Activated T-cell treated with anti-CD3 and anti-CD28 coated beads, Interleukin-2, amount 50 U/mL, for 72 hours (primary cell): ENCODE data around the gene TRMT1. TPM values are rescaled to one million over a fixed set of nuclear protein-coding genes. Genes with fewer than 3 reads are reported as not detected.
A peak's percentile ranks its signal among the peaks of the same experiment; 100 is the strongest.
"Not testable (repeated sequence)": the region's sequence is repeated elsewhere in the genome, so short reads cannot be mapped to it uniquely, and the experiment has no call there.

ENCODE experiments used
- ATAC-seq, 2 donors: fragments of 150-1000 bp; cut with Tn5 transposase; replicated peaks in 1 of 2; 2 replicates each; pipeline ENCODE4 v1.10.0; 2021; ENCODE audit warnings: moderate library complexity in 2 of 2, mild to moderate bottlenecking in 1 of 2
- DNase-seq, 2 donors: peaks; one replicate each; pipeline ENCODE4 v3.0.0; 2021 to 2022; ENCODE audit warnings: mixed read lengths in 1 of 2
- H3K27ac Mint-ChIP-seq: one replicate; pipeline ENCODE4 v1.8.0; 2022; ENCODE audit warnings: mild to moderate bottlenecking, moderate library complexity, mixed read lengths
- H3K27me3 Mint-ChIP-seq: one replicate; pipeline ENCODE4 v1.8.0; 2022; ENCODE audit warnings: low read depth, mixed read lengths
- H3K36me3 Mint-ChIP-seq, 2 donors: one replicate each; pipeline ENCODE4 v1.8.0; 2022; ENCODE audit warnings: mixed read lengths in 2 of 2, mild to moderate bottlenecking in 1 of 2; ENCODE audit not compliant: insufficient read depth in 2 of 2
- H3K4me1 Mint-ChIP-seq: one replicate; pipeline ENCODE4 v1.8.0; 2022; ENCODE audit warnings: low read depth, mixed read lengths
- H3K4me3 Mint-ChIP-seq, 2 donors: one replicate each; pipeline ENCODE4 v1.8.0; 2022; ENCODE audit warnings: mild to moderate bottlenecking in 2 of 2, mixed read lengths in 2 of 2, moderate library complexity in 2 of 2
- H3K9me3 Mint-ChIP-seq, 2 donors: one replicate each; pipeline ENCODE4 v1.8.0; 2022; ENCODE audit warnings: mixed read lengths in 2 of 2
- total RNA-seq, 2 donors: library from RNA; stranded (reverse); gene quantifications; one replicate each; pipeline ENCODE4 v1.2.3, GENCODE V29; 2022

Gene TRMT1
- total RNA-seq, 2 donors from 2014 or later = 41.0 to 46.0 TPM

- peaks cover 13 to 19% of the 10 kb centered on the region in 2 donors for H3K36me3 Mint-ChIP-seq
- ATAC-seq = no peak
These were observed 37.8 kb upstream of the TRMT1 start for GRCh38 chr19:13154241-13154778.

GRCh38 chr19:13153569-13154240 is 37.2 kb upstream of the TRMT1 start:
- peak overlapping the region; percentile 98 for H3K27ac Mint-ChIP-seq
- H3K4me3 Mint-ChIP-seq = peak overlapping the region; percentile 89 to 99
- DNase-seq = peak; percentile 25 to 36
- H3K9me3 Mint-ChIP-seq = no peaks in the 10 kb centered on the region
- H3K4me1 Mint-ChIP-seq = peaks cover 44% of the 10 kb centered on the region
- no peak for ATAC-seq
- H3K36me3 Mint-ChIP-seq = peaks cover 13 to 19% of the 10 kb centered on the region in 2 donors
- H3K27me3 Mint-ChIP-seq = no peaks in the 10 kb centered on the region

More at GRCh38 chr19:13154241-13154778, 37.8 kb upstream of the TRMT1 start:
- Mint-ChIP-seq H3K4me3 (peak overlapping the region; percentile 89 to 99), H3K27me3 (no peaks in the 10 kb centered on the region), H3K9me3 (no peaks in the 10 kb centered on the region), H3K4me1 (peaks cover 44% of the 10 kb centered on the region), H3K27ac (peak overlapping the region; percentile 98)
- peak; percentile 80 to 85 for DNase-seq

- peak; percentile 28 to 39 for ATAC-seq
- no peaks in the 10 kb centered on the region for H3K27me3 Mint-ChIP-seq
- peak overlapping the region; percentile 89 to 99 for H3K4me3 Mint-ChIP-seq
- H3K36me3 Mint-ChIP-seq = peaks cover 13 to 19% of the 10 kb centered on the region in 2 donors
- peak; percentile 98 to 100 for DNase-seq
- H3K9me3 Mint-ChIP-seq = no peaks in the 10 kb centered on the region
- peak overlapping the region; percentile 98 for H3K27ac Mint-ChIP-seq
- H3K4me1 Mint-ChIP-seq = peaks cover 44% of the 10 kb centered on the region
These were observed 36.5 kb upstream of the TRMT1 start for GRCh38 chr19:13152974-13153568.

GRCh38 chr19:13152356-13152973 is 35.9 kb upstream of the TRMT1 start:
- peak; percentile 16 for ATAC-seq
- Mint-ChIP-seq H3K36me3 (peaks cover 13 to 19% of the 10 kb centered on the region in 2 donors), H3K27ac (peak overlapping the region; percentile 98), H3K4me1 (peaks cover 39% of the 10 kb centered on the region), H3K4me3 (peak overlapping the region; percentile 89 to 99), H3K9me3 (no peaks in the 10 kb centered on the region), H3K27me3 (no peaks in the 10 kb centered on the region)
- DNase-seq = no peak

- Mint-ChIP-seq H3K36me3 (peaks cover 13 to 19% of the 10 kb centered on the region in 2 donors), H3K27me3 (no peaks in the 10 kb centered on the region), H3K9me3 (no peaks in the 10 kb centered on the region), H3K4me3 (peak overlapping the region; percentile 89 to 99), H3K4me1 (peaks cover 32% of the 10 kb centered on the region), H3K27ac (peak overlapping the region; percentile 98)
- ATAC-seq = peak; percentile 49 to 51
- DNase-seq = peak; percentile 95 to 96
These were observed 35.2 kb upstream of the TRMT1 start for GRCh38 chr19:13151605-13152355.

GRCh38 chr19:13150931-13151604 is 34.5 kb upstream of the TRMT1 start:
- ATAC-seq = peak in 1 of 2 donors; percentile 0
- DNase-seq = peak in 1 of 2 donors; percentile 44
- H3K36me3 Mint-ChIP-seq = peaks cover 13 to 19% of the 10 kb centered on the region in 2 donors
- H3K9me3 Mint-ChIP-seq = no peaks in the 10 kb centered on the region
- peak overlapping the region; percentile 93 for H3K27ac Mint-ChIP-seq
- no peaks in the 10 kb centered on the region for H3K27me3 Mint-ChIP-seq
- H3K4me3 Mint-ChIP-seq = peak overlapping the region; percentile 89 to 99
- H3K4me1 Mint-ChIP-seq = peaks cover 25% of the 10 kb centered on the region

- Mint-ChIP-seq H3K4me3 (peak within 1 kb of the TSS; percentile 89 to 99), H3K9me3 (no peaks in the 10 kb centered on the region), H3K4me1 (peaks cover 21% of the 10 kb centered on the region), H3K27ac (peak within 1 kb of the TSS; percentile 93), H3K36me3 (peaks cover 13 to 19% of the 10 kb centered on the region in 2 donors), H3K27me3 (no peaks in the 10 kb centered on the region)
- DNase-seq (peak; percentile 94 to 96), ATAC-seq (peak; percentile 53 to 57)
These were observed 33.8 kb upstream of the TRMT1 start, which contains the start of the genes IER2 and STX10 for GRCh38 chr19:13150187-13150930. TSS of gene IER2 (plus strand) at chr19:13150411. CDS start at chr19:13153187, 2,776 bp downstream. TSS of gene STX10 (minus strand) at chr19:13150375. CDS start at chr19:13150173, 202 bp downstream.

GRCh38 chr19:13149628-13150186 is 33.2 kb upstream of the TRMT1 start:
- H3K4me1 Mint-ChIP-seq = peaks cover 21% of the 10 kb centered on the region
- H3K9me3 Mint-ChIP-seq = no peaks in the 10 kb centered on the region
- ATAC-seq = peak; percentile 4 to 9
- peak in 1 of 2 donors; percentile 53 for DNase-seq
- peak overlapping the region; percentile 89 to 99 for H3K4me3 Mint-ChIP-seq
- peaks cover 13 to 17% of the 10 kb centered on the region in 2 donors for H3K36me3 Mint-ChIP-seq
- no peaks in the 10 kb centered on the region for H3K27me3 Mint-ChIP-seq
- H3K27ac Mint-ChIP-seq = no peak overlapping the region

- H3K27me3 Mint-ChIP-seq = not testable (repeated sequence)
These were observed 32.7 kb upstream of the TRMT1 start for GRCh38 chr19:13149173-13149627.

GRCh38 chr19:13146763-13147563 is 30.4 kb upstream of the TRMT1 start:
- H3K4me1 Mint-ChIP-seq = peaks cover 21% of the 10 kb centered on the region
- H3K27ac Mint-ChIP-seq = no peak overlapping the region
- DNase-seq (no peak), ATAC-seq (no peak)
- H3K36me3 Mint-ChIP-seq = peaks cover 3 to 5% of the 10 kb centered on the region in 2 donors
- no peak overlapping the region for H3K4me3 Mint-ChIP-seq
- no peaks in the 10 kb centered on the region for H3K27me3 Mint-ChIP-seq
- no peaks in the 10 kb centered on the region for H3K9me3 Mint-ChIP-seq

More at GRCh38 chr19:13149173-13149627, 32.7 kb upstream of the TRMT1 start:
- not testable (repeated sequence) for DNase-seq, H3K9me3 Mint-ChIP-seq, ATAC-seq, H3K27ac Mint-ChIP-seq
- Mint-ChIP-seq H3K4me3 (peak overlapping the region; percentile 89 to 99), H3K4me1 (peaks cover 21% of the 10 kb centered on the region), H3K36me3 (peaks cover 11 to 12% of the 10 kb centered on the region in 2 donors)
